WTC11 (cell line): ENCODE data around the gene SPATA13.

Experiments
- JAZF1 ChIP-seq: fragments of 250-450 bp; sonication (Bioruptor Pico); IDR thresholded peaks from 2 replicates; pipeline ENCODE4 v1.9.0; 2021; ENCODE audit warnings: moderate library complexity, mild to moderate bottlenecking, inconsistent platforms
- NR2C2 ChIP-seq: sonication (generic); formaldehyde crosslinking; IDR thresholded peaks from 2 replicates; pipeline ENCODE4 v1.8.0; 2022; ENCODE audit warnings: mild to moderate bottlenecking, missing genetic modification reagents
- OVOL2 ChIP-seq: fragments of 250-450 bp; sonication (Bioruptor Pico); IDR thresholded peaks from 2 replicates; pipeline ENCODE4 v1.9.0; 2021; ENCODE audit warnings: mild to moderate bottlenecking, borderline replicate concordance
- SP1 ChIP-seq: sonication (generic); formaldehyde crosslinking; conservative IDR thresholded peaks from 2 replicates; pipeline ENCODE4 v1.8.1; 2022; ENCODE audit warnings: missing genetic modification reagents
- ZNF138 ChIP-seq: sonication (generic); formaldehyde crosslinking; conservative IDR thresholded peaks from 2 replicates; pipeline ENCODE4 v1.8.1; 2022; ENCODE audit warnings: mild to moderate bottlenecking, moderate library complexity, missing genetic modification reagents
- TF ChIP-seq, protein P1 (sequence below): fragments of 200-600 bp; IDR thresholded peaks from 2 replicates; pipeline ENCODE4 v1.8.0; 2022; ENCODE audit warnings: antibody characterized with exemption
- TF ChIP-seq, protein P2 (sequence below): sonication (generic); formaldehyde crosslinking; IDR thresholded peaks from 2 replicates; pipeline ENCODE4 v1.8.1; 2023; ENCODE audit warnings: mild to moderate bottlenecking, missing genetic modification reagents, moderate library complexity
- TF ChIP-seq, protein P3 (sequence below): sonication (generic); formaldehyde crosslinking; IDR thresholded peaks from 2 replicates; pipeline ENCODE4 v1.8.1; 2022; ENCODE audit warnings: low read depth, missing genetic modification reagents, borderline replicate concordance

GRCh38 chr13:24225930-24226329, 65.4 kb downstream of the SPATA13 start:
- TF ChIP-seq, protein P1, sequence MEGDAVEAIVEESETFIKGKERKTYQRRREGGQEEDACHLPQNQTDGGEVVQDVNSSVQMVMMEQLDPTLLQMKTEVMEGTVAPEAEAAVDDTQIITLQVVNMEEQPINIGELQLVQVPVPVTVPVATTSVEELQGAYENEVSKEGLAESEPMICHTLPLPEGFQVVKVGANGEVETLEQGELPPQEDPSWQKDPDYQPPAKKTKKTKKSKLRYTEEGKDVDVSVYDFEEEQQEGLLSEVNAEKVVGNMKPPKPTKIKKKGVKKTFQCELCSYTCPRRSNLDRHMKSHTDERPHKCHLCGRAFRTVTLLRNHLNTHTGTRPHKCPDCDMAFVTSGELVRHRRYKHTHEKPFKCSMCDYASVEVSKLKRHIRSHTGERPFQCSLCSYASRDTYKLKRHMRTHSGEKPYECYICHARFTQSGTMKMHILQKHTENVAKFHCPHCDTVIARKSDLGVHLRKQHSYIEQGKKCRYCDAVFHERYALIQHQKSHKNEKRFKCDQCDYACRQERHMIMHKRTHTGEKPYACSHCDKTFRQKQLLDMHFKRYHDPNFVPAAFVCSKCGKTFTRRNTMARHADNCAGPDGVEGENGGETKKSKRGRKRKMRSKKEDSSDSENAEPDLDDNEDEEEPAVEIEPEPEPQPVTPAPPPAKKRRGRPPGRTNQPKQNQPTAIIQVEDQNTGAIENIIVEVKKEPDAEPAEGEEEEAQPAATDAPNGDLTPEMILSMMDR: no peak
- TF ChIP-seq, protein P2, sequence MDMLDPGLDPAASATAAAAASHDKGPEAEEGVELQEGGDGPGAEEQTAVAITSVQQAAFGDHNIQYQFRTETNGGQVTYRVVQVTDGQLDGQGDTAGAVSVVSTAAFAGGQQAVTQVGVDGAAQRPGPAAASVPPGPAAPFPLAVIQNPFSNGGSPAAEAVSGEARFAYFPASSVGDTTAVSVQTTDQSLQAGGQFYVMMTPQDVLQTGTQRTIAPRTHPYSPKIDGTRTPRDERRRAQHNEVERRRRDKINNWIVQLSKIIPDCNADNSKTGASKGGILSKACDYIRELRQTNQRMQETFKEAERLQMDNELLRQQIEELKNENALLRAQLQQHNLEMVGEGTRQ (CRISPR knock-in tag): no peak
- TF ChIP-seq OVOL2 (CRISPR knock-in tag): no peak
- no peak for TF ChIP-seq ZNF138 (CRISPR knock-in tag)
- TF ChIP-seq, protein P3, sequence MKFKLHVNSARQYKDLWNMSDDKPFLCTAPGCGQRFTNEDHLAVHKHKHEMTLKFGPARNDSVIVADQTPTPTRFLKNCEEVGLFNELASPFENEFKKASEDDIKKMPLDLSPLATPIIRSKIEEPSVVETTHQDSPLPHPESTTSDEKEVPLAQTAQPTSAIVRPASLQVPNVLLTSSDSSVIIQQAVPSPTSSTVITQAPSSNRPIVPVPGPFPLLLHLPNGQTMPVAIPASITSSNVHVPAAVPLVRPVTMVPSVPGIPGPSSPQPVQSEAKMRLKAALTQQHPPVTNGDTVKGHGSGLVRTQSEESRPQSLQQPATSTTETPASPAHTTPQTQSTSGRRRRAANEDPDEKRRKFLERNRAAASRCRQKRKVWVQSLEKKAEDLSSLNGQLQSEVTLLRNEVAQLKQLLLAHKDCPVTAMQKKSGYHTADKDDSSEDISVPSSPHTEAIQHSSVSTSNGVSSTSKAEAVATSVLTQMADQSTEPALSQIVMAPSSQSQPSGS (CRISPR knock-in tag): no peak
- TF ChIP-seq JAZF1 (CRISPR knock-in tag): no peak
- TF ChIP-seq SP1 (CRISPR knock-in tag): no peak
- TF ChIP-seq NR2C2 (CRISPR knock-in tag): no peak
